ENCODE results near the gene CPA2.
"Not testable (repeated sequence)": the region's sequence is repeated elsewhere in the genome, so short reads cannot be mapped to it uniquely, and the experiment has no call there.

Gene CPA2

DNA sequence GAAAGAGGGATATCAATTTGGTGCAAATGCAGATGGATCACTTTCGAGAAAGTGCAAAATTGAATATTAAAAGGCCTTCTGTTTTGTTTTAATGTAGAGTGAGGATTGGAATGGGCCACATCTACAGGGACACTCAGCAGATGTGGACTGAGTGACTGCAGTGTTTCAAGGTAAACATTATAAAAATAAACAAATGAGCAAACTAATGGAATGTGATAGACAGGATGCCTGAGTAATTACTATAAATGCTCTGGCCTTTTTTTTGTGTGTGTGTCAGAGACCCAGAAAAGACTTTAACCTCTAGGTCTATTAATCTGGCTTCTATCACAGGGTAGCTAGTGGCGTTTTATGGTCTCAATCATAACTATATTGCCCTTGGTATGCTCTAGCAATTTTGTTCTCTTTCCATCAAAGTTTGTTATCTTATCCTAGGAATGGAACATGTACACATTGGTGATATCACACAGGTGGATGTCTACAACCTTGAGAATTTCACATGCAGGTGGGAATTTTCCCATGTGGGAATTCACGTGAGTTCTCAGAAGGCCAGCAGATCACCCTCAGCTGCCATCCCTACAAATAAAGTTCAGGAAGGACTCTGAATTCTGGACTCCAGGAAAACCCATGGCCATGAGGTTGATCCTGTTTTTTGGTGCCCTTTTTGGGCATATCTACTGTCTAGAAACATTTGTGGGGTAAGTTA is at the start of gene CPA2:
TSS of gene CPA2 (plus strand) at position 606 of the 703 bp plus-strand sequence. CDS start at position 625, 19 bp downstream.
- DNase-seq: no peak

DNA sequence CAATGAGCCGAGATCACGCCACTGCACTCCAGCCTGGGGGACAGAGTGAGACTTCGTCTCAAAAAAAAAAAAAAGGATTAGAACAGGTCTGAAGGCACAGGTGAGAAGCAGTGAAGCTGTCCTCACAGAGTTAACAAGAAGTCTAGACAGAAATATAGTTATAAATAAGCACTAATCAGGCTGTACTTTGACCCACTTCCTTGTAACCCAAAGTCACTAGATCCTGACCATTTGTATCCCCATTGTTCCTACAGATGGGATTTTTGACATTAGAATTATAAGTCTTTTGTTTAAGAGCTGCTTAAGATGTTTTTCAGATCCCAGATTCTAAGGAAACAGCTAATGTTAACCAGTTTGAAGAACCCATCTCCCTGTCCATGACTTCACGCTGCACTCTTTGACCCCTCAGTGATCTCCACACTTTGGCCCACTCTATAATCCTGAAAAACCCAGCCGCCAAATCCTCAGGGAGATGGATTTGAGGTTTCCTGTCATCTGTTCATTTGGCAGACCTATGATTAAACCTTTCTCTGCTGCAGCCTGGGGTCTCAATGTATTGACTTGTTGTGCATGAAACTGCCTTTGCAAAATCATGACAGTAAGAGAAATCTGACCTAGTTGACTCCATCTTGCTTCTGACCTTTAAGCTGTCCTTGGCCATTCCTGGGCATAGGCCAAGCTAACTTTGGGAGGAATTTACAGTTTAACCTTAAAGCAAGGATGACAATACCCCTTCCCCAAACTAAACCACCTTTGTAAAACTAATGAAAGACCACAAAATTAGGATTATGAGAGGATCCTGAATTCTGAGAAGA is 47.6 kb upstream of the CPA2 start:
- DNase-seq: no peak

DNA sequence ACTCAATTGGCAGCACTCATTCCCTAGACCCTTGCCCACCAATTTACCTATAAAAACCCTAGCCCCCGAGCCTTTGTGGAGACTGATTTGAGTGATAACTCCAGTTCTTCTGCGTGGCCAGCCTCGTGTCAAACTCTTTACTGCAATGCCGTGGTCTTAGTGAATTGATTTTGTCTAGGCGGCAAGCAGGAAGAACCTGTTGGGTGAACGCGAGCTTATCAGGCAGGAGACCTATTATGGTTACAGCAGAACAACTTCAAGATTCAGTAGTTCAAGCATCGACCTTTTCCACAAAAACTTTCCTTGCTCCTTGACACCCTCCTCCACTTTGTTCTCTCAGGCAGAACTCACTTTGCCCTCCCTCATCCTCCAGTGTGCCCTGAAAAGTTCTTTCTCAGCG is 46.8 kb upstream of the CPA2 start:
- DNase-seq: no peak

DNA sequence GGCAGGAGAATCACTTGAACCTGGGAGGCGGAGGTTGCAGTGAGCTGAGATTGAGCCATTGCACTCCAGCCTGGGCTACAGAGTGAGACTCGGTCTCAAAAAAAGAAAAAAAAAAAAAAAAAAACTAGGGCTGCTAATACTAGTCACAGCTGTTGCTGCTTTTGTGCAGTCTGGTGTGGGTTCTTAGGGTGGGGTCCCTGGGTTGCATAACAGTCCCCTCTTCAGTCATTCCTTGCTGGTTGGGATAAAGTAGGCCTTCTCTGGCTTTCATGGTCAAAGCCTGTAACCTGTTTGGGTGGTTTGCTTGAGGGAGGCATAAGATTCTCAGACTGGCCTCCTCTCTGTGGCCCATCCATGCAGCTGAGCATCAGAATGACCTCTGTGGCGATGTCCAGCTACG is 44.9 kb upstream of the CPA2 start:
- DNase-seq: no peak

DNA sequence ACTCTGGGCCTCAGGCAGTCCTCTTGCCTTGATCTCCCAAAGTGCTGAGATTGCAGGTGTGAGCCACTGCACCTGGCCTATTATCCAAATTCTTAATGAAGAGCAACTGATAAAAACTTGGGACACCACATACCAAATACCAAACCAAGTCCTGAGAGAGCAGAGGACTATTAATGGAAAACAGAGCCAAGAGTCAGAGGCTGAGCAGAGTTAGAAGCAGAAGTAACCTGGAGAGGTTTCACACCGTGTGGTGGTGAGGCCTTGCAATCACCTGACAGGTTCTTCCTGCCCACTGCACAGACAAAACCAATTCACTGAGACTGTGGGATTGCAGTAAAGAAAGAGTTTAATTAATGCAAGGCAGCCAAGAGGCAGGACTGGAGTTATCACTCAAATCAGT is 43.0 kb upstream of the CPA2 start:
- DNase-seq: no peak

DNA sequence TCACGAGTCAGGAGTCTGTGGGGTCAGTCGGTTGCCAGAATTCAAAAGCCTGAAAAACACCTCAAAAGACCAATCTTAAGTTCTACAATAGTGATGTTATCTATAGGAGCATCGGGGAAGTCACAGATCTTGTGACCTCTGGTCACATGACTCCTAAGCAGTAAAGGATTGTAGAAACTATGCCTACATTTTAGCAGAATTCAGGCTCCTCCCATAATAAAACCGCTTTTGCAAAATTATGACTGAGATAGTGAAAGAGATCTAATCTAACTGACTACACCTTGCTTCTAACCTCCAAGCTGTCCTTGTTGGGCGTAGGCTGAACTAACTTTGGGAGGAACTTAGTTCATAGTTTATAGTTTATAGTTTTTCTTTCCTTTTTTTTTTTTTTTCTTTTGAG is 42.5 kb upstream of the CPA2 start:
- no peak for DNase-seq

DNA sequence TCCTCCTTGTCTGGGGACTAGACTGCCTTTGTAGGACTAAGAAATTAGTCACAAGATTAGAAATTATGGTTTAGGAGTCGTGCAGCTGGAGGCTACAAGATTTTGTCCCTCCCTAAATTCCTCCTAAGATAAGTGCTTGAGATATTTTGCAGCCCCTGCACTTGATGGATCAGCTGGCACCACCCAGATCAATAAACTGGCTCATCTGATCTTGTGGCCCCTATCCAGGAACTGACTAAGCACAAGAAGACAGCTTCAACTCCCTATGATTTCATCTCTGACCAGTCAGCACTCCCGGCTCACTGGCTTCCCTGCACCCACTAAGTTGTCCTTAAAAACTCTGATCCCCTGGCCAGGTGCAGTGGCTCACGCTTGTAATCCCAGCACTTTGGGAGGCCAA is 41.7 kb upstream of the CPA2 start:
- not testable (repeated sequence) for DNase-seq

DNA sequence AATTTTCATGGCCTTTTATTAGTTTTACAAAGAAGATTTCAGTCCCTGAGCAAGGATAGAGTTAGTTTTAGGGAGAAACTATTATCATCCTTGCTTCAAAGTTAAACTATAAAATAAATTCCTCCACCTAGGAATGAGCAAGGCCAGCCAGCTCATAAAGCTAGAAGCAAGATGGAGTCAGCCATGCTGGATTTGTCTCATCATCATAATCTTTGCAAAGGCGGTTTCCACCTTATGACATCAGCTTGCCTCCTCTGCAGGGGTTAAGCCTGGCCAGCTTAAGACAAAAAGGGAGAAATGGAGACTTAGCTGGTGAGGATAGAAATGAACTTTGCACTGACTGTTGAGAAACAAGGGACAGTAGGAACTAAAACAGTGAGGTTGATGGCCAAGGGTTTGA is 40.3 kb upstream of the CPA2 start:
- no peak for DNase-seq

DNA sequence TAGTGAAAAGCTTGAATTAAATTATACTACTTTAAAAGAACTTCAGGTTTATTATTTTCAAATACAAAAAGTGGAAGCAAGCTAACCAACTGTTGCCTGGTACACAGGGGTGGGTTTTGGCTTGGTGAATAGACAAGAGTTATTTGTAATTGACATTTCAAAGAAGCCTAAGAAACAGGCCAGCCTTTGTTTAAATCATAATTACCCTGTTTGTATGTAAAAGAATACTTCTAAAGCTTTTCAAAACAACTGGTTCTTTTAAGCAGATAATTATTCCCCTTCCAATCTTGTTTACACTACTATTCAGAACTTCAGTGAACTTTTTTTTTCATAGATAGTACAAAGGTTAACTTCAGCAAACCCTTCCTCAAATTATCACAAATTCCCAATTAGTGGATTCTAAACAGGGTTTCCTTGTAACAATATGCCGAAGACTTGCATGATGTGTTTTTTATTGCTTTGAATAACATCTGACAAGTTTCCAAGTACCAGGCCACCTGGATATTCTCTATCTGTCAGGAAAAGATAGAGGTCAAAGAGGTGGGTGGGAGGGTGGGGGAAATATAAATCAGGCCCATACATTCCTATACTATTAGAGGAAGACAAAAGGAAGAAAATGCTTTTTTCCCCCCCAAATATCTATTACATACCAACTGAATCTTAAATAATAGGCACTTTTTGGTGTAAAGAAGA is 38.6 kb upstream of the CPA2 start:
- DNase-seq: no peak

DNA sequence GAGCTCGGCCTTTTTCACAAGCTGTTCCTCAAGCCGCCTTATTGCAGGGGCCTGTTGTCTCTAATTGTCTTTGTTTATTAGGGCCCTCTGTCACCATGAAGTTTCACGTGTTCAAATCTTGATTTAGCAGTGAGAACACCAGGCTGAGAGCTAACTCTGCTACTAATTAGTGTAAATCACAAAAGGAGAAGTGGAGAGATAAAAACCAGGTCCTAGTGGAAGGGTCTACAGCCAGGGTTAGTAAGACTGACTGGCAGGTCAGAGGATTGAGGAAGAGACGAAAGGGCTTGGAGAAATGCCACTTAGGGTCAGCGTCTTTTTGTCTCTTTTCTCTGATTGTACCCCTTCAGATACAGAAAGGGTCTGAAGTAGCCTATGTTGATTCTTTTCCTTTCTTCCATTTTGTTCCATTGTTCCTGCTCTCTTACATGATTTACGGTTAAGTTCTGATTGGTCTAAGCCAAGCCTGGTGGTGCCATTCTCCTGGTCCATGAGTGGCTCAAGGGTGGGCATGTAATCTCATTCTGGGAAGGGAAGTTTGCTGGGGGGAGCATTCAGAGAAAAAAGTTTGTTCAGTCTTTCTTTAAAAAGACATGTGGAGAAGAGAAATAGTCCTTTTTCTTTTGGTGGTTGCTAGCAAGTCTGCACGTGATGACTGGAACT is 37.7 kb upstream of the CPA2 start:
- DNase-seq: no peak

DNA sequence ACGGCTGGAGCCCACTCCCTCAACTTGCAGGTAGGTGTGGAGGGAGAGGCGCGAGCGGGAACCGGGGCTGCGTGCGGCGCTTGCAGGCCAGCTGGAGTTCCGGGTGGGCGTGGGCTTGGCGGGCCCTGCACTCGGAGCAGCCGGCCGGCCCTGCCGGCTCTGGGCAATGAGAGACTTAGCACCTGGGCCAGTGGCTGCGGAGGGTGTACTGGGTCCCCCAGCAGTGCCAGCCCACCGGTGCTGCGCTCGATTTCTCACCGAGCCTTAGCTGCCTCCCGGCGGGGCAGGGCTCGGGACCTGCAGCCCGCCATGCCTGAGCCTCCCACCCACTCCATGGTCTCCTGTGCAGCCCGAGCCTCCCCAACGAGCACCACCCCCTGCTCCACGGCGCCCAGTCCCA is 36.7 kb upstream of the CPA2 start:
- not testable (repeated sequence) for DNase-seq

DNA sequence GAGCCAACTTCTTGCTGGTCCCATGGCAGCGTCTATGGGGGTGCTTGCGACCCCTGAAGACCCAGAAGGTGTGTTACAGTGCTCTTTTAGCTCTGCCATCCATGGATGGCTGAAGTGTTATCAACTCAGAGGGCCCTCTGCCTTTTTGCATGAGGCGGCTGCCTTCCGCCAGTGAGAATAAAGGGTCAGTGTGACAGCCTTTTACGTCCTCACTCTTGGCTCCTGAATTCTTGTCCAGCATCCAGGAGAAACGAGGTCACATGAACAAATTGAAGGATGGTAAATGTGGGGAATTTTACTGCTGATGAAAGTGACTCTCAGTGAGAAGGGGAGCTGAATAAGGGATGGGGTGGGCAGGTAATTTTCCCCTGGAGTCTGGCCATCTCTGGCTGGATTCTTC is 34.9 kb upstream of the CPA2 start:
- DNase-seq: no peak

DNA sequence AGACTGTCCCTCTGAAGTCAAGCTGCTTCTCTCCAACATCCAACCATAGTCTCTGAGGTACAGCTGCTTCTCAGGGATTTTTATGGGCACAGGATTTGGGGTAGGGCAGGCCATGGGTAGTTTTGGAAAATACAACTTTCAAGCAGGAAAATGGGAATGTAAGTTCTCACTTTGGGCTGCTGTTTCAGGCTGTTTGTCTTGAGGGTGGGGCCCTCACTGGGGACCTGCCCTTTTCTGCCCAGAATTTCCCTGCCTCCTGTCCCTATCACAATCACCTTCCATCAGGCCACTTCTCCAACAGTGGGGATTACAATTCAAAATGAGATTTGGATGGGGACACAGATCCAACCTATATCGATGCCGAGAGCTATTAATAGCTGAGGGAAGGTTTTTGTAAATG is 34.5 kb upstream of the CPA2 start:
- DNase-seq: no peak

DNA sequence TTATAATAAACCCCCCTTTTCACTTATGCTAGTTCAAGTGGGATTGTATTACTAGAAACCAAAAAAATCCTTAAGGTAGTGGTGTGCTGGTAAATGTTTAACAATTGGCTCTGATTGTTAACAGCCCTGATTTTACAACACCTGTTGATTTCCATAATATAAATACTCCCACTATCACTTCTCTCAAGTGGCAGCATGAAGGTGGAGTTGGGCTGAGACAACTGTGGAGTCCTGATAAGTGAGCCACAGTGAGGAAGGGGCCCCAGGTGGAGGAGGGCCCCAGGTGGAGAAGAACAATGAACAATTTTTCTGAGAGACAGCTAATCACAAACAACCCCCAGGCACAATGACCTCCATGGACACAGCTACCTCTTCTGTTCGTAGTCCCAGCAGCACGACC is 32.6 kb upstream of the CPA2 start:
- DNase-seq: no peak

DNA sequence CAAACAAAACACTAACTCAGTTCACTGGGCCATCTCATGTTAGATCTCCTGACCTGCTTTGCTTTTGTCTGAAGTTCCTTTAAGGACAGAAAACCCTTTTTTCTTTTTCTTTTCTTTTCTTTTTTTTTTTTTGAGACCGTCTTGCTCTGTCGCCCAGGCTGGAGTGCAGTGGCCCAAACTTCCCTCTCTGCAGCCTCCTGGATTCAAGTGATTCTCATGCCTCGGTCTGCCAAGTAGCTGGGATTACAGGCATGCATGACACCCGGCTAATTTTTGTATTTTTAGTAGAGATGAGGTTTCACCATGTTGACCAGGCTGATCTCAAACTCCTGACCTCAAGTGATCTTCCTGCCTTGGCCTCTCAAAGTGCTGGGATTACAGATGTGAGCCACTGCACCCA is 30.3 kb upstream of the CPA2 start:
- not testable (repeated sequence) for DNase-seq

DNA sequence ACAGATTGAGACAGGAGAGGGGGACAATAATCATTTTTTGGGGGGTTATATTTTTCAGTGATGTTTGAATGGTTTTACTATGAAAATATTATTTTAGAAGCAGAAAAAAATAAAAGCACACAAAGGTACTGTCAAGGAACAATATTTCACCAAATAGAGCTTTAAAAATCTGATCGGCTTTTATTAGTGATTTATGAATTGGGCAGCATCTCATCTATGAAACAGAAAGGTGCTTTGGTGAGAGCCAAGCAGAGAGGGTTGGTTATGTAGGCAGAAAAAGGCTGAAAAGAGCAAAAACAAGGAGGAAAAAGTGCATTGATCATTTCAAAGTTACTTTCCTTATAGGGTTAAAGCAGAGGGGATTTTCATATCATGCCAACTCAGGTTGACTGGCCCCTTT is 26.4 kb upstream of the CPA2 start:
- no peak for DNase-seq

DNA sequence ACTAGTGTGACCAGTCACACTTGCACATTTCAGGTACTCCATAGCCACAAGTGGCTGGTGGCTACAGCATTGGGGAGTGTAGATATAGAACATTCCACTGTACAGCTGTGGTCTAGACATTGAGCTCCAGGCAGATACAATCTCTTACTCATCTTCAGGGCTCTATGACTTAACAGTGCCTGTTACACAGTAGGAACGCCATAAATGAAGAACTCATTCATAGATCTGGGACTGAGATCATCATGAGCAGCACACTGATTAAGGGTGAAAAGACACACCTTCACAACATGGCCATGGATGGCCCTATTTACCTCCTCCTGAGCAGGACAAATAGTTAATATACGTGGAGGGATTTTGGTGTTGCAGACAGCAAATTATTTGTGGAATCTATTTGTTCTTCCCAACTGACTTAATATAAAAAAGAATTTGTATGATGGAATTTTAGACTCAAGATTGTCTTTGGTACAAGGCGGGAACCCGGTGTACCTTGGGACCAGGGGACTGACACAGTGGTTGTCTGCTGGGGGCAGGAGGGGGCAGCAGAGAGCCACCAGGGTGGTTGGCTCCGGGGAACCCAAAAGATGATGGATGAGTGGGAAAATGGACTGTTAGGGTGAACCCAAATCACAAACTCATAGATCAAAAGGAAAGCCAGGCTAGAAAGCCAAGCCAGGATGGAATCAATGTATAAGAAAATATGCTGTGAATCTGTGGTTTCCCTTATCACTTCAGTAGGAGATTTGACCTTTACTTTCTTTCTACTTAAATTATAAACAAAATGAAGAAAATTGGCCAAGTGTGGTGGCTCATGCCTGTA is 24.3 kb upstream of the CPA2 start:
- peak; percentile 43 for DNase-seq

DNA sequence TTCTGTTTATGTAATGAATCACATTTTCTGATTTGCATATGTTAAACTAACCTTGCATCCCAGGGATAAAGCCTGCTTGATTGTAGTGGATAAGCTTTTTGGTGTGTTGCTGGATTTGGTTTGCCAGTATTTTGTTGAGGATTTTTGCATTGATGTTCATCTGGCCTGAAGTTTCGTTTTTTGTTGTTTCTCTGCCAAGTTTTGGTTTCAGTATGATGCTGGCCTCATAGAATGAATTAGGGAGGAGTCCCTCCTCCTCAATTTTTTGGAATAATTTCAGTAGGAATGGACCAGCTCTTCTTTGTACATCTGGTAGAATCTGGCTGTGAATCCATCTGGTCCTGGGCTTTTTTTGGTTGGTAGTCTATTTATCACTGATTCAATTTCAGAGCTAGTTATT is 23.2 kb upstream of the CPA2 start:
- DNase-seq: not testable (repeated sequence)

DNA sequence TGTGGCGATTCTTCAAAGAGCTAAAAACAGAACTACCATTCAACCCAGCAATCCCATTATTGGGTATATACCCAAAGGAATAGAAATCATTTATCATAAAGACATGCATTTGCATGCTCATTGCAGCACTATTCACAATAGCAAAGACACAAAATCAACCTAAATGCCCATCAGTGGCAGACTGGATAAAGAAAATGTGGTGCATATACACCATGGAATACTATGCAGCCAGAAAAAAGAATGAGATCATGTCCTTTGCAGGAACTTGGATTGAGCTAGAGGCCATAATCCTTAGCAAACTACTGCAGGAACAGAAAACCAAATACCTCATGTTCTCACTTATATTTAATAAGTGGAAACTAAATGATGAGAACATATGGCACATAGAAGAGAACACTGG is 20.2 kb upstream of the CPA2 start:
- not testable (repeated sequence) for DNase-seq

DNA sequence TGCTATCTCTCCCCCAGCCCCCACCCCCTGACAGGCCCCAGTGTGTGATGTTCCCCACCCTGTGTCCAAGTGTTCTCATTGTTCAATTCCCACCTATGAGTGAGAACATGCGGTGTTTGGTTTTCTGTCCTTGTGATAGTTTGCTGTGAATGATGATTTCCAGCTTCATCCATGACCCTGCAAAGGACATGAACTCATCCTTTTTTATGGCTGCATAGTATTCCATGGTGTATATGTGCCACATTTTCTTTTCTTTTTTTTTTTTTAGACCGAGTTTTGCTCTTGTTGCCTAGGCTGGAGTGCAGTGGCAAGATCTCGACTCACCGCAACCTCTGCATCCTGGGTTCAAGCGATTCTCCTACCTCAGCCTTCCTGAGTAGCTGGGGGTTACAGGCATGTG is 17.8 kb upstream of the CPA2 start:
- DNase-seq: not testable (repeated sequence)

DNA sequence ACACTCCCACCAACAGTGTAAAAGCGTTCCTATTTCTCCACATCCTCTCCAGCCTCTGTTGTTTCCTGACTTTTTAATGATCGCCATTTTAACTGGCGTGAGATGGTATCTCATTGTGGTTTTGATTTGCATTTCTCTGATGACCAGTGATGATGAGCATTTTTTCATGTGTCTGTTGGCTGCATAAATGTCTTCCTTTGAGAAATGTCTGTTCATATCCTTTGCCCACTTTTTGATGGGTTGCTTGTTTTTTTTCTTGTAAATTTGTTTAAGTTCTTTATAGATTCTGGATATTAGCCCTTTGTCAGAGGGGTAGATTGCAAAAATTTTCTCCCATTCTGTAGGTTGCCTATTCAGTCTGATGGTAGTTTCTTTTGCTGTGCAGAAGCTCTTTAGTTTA is 17.0 kb upstream of the CPA2 start:
- not testable (repeated sequence) for DNase-seq

DNA sequence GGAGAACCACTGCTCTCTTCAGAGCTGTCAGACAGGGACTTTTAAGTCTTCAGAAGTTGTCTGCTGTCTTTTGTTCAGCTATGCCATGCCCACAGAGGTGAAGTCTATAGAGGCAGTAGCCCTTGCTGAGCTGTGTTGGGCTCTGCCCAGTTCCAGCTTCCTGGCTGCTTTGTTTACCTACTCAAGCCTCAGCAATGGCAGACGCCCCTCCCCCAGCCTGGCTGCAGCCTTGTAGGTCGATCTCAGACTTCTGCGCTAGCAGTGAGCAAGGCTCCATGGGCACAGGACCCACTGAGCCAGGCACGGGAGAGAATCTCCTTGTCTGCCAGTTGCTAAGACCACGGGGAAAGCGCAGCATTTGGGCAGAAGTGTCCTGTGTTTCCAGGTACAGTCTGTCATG is 12.1 kb upstream of the CPA2 start:
- no peak for DNase-seq
